BE2C (cell line): ENCODE data around the gene SAMD15. TPM values are rescaled to one million over a fixed set of nuclear protein-coding genes. Genes with fewer than 3 reads are reported as not detected.
"Not testable (repeated sequence)": the region's sequence is repeated elsewhere in the genome, so short reads cannot be mapped to it uniquely, and the experiment has no call there.

Experiments
- DNase-seq: peaks from one replicate; pipeline ENCODE4 v3.0.0-alpha.2; 2020
- H3K27me3 ChIP-seq: fragments of 250-450 bp; sonication (Bioruptor Pico); 2 replicates; pipeline ENCODE4 v1.5.1; 2020; ENCODE audit warnings: mild to moderate bottlenecking
- H3K36me3 ChIP-seq: fragments of 250-450 bp; sonication (Bioruptor Pico); 2 replicates; pipeline ENCODE4 v1.5.1; 2020; ENCODE audit warnings: mild to moderate bottlenecking
- H3K4me1 ChIP-seq: fragments of 250-450 bp; sonication (Bioruptor Pico); 2 replicates; pipeline ENCODE4 v1.5.1; 2020
- H3K4me3 ChIP-seq: 2 replicates; pipeline ENCODE4 v1.5.1; 2011; ENCODE audit warnings: low read depth, low read length
- H3K9me3 ChIP-seq: fragments of 250-450 bp; sonication (Bioruptor Pico); 2 replicates; pipeline ENCODE4 v1.5.1; 2020
- CTCF ChIP-seq: IDR thresholded peaks from 2 replicates; pipeline ENCODE4 v1.5.1; 2012; ENCODE audit warnings: mild to moderate bottlenecking, low read depth, low read length
- polyA plus RNA-seq: library from polyadenylated mRNA; unstranded; fragments of >200 nt; gene quantifications from one replicate; pipeline ENCODE4 v1.2.1, GENCODE V29; 2012; ENCODE audit warnings: low read depth, missing spikeins; ENCODE audit not compliant: insufficient read length, insufficient read depth

The SAMD15 gene
- polyA plus RNA-seq, result not detected

- Histone ChIP-seq H3K27me3 (no peaks in the 10 kb centered on the region), H3K36me3 (no peaks in the 10 kb centered on the region), H3K4me1 (peaks cover 4% of the 10 kb centered on the region; the same call in 1 of the 2 replicates), H3K9me3 (no peaks in the 10 kb centered on the region), H3K4me3 (peak within 1 kb of the TSS; percentile 88)
- peak; percentile 92 for DNase-seq
- 0 out of 2 replicates have a peak, but pooled peaks have one; percentile 7 for TF ChIP-seq CTCF
Measured at GRCh38 chr14:77376771-77377501, at the start of gene SAMD15, which contains the start of gene TMED8. Gene SAMD15 (plus strand): TSS chr14:77377379. CDS start chr14:77377419, 40 bp downstream. Gene TMED8 (minus strand): TSS chr14:77377094. CDS start chr14:77377053, 41 bp downstream.

- no peak for DNase-seq
- TF ChIP-seq CTCF, result no peak
- H3K36me3 ChIP-seq, result no peaks in the 10 kb centered on the region
Measured at GRCh38 chr14:77329872-77330271, 47.3 kb upstream of the SAMD15 start.

GRCh38 chr14:77335576-77335975, 41.6 kb upstream of the SAMD15 start:
- Histone ChIP-seq H3K4me3 (no peak overlapping the region), H3K27me3 (no peaks in the 10 kb centered on the region), H3K4me1 (no peaks in the 10 kb centered on the region), H3K36me3 (no peaks in the 10 kb centered on the region), H3K9me3 (no peaks in the 10 kb centered on the region)
- TF ChIP-seq CTCF, result no peak
- no peak for DNase-seq

More at GRCh38 chr14:77329872-77330271, 47.3 kb upstream of the SAMD15 start:
- Histone ChIP-seq H3K4me1 (no peaks in the 10 kb centered on the region), H3K4me3 (no peak overlapping the region), H3K9me3 (no peaks in the 10 kb centered on the region), H3K27me3 (no peaks in the 10 kb centered on the region)

GRCh38 chr14:77337255-77337654, 39.9 kb upstream of the SAMD15 start:
- not testable (repeated sequence) for H3K27me3 ChIP-seq, DNase-seq, H3K4me1 ChIP-seq, H3K9me3 ChIP-seq, H3K36me3 ChIP-seq, H3K4me3 ChIP-seq

- Histone ChIP-seq H3K4me3 (no peak overlapping the region), H3K27me3 (no peaks in the 10 kb centered on the region), H3K4me1 (no peaks in the 10 kb centered on the region), H3K36me3 (peaks cover 8% of the 10 kb centered on the region; the same call in 1 of the 2 replicates), H3K9me3 (no peaks in the 10 kb centered on the region)
- no peak for DNase-seq
- no peak for TF ChIP-seq CTCF
Measured at GRCh38 chr14:77337880-77338279, 39.3 kb upstream of the SAMD15 start.

GRCh38 chr14:77338302-77338701, 38.9 kb upstream of the SAMD15 start:
- no peak overlapping the region for H3K4me3 ChIP-seq
- H3K4me1 ChIP-seq, result no peaks in the 10 kb centered on the region
- TF ChIP-seq CTCF, result no peak
- H3K27me3 ChIP-seq, result no peaks in the 10 kb centered on the region
- DNase-seq, result no peak
- H3K36me3 ChIP-seq, result peaks cover 11% of the 10 kb centered on the region; the same call in 1 of the 2 replicates
- H3K9me3 ChIP-seq, result no peaks in the 10 kb centered on the region
